ENCODE data around the gene GLB1L2.
"Not testable (repeated sequence)": the region's sequence is repeated elsewhere in the genome, so short reads cannot be mapped to it uniquely, and the experiment has no call there.

Gene GLB1L2, protein sequence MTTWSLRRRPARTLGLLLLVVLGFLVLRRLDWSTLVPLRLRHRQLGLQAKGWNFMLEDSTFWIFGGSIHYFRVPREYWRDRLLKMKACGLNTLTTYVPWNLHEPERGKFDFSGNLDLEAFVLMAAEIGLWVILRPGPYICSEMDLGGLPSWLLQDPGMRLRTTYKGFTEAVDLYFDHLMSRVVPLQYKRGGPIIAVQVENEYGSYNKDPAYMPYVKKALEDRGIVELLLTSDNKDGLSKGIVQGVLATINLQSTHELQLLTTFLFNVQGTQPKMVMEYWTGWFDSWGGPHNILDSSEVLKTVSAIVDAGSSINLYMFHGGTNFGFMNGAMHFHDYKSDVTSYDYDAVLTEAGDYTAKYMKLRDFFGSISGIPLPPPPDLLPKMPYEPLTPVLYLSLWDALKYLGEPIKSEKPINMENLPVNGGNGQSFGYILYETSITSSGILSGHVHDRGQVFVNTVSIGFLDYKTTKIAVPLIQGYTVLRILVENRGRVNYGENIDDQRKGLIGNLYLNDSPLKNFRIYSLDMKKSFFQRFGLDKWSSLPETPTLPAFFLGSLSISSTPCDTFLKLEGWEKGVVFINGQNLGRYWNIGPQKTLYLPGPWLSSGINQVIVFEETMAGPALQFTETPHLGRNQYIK

DNA sequence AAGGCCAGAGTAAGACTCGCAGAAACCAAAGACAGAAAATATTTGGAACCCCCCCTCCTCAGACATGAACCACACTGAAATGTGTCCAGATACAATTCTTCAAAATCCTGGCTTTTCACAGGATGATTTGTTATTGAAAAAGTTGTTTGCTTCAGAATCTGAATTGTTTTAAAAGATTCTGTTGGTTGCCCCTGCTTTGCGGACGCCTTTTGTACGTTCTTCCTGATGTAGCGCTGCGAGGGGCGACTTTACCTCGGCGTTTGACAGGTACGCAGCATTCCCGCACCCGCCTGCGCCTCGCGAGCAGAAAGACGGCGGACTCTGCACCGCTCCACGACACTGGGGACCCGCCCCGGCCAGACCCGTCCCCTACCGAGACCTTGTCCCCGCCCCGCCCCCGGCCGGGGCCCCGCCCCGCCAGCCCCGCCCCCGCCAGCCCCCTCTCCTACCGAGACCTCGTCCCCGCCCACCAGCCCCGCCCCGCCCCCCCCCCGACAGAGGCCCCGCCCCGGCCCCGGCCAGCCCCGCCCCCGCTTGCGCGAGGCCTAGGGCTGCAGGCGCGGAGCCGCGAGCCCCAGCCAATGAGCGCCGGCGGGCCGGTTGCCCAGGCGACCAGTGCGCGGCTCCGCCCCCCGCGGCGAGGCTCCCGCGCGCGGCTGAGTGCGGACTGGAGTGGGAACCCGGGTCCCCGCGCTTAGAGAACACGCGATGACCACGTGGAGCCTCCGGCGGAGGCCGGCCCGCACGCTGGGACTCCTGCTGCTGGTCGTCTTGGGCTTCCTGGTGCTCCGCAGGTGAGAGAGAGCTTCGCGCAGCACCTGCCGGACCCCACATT lies at the start of gene GLB1L2:
Gene GLB1L2 (plus strand): TSS at position 635 of the 835 bp plus-strand sequence. CDS start 74 bp downstream, at position 709.
- peak; percentile 19 for DNase-seq

GRCh38 chr11:134282121-134283045 lies 49.4 kb upstream of the GLB1L2 start:
- DNase-seq, result no peak

- no peak for DNase-seq
These were observed 48.1 kb upstream of the GLB1L2 start for GRCh38 chr11:134283461-134284230.

GRCh38 chr11:134284349-134284748 lies 47.4 kb upstream of the GLB1L2 start:
- DNase-seq, result not testable (repeated sequence)

GRCh38 chr11:134287561-134287960 lies 44.2 kb upstream of the GLB1L2 start:
- DNase-seq, result no peak

- DNase-seq, result no peak
These were observed 43.3 kb upstream of the GLB1L2 start for GRCh38 chr11:134288486-134288885.

DNA sequence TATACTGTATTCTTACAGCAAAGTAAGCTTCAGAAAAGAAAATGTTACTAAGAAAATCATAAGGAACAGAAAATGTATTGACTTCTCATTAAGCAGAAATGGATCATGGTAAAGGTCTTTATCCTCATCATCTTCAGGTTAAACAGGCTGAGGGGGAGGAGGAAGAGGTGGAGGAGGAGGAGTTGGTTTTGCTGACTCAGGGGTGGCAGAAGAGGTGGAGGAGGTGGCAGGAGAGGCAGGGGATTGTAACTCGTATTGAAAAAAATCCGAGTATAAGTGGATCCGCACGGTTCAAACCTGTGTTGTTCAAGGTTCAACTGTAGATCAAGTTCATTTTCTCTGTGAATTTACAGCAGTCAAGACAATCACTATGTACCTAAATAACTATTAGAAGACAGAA lies 42.6 kb upstream of the GLB1L2 start:
- no peak for DNase-seq

GRCh38 chr11:134289789-134290188 lies 42.0 kb upstream of the GLB1L2 start:
- DNase-seq, result no peak

GRCh38 chr11:134290646-134291045 lies 41.1 kb upstream of the GLB1L2 start:
- no peak for DNase-seq

DNA sequence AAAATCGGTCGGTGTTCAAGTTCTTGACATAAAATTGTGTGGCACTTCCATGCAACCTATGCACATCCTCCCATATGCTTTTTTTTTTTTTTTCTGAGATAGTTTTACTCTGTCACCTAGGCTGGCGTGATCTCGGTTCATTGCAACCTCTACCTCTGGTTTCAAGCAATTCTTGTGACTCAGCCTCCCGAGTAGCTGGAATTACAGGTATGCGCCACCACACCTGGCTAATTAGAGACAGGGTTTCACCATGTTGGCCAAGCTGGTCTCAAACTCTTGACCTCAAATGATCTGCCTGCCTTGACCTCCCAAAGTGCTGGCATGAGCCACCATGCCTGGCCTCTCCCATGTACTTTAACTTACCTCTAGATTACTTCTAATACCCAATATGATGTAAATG lies 40.6 kb upstream of the GLB1L2 start:
- no peak for DNase-seq

DNA sequence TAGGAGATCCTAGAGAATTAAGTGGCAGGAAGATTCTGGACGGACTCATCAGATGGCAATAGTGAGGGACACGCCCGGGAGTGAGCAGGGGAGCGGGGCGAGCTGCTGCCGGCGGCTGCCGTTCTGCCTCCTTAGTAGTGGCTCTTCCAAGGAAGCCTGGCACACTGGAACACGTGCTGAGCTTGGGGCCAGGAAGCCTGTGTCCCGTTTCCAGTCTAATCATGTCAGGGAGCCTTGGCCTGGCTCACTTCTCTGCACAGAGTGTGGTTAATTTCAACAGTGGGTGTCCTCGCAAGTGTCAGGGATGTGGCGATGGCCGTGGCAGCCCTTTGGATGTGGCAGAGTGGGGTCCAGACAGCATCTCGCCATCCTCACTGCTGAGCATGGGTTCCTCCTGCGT lies 39.1 kb upstream of the GLB1L2 start:
- no peak for DNase-seq

- DNase-seq, result no peak
These were observed 38.4 kb upstream of the GLB1L2 start for GRCh38 chr11:134293119-134294113.

DNA sequence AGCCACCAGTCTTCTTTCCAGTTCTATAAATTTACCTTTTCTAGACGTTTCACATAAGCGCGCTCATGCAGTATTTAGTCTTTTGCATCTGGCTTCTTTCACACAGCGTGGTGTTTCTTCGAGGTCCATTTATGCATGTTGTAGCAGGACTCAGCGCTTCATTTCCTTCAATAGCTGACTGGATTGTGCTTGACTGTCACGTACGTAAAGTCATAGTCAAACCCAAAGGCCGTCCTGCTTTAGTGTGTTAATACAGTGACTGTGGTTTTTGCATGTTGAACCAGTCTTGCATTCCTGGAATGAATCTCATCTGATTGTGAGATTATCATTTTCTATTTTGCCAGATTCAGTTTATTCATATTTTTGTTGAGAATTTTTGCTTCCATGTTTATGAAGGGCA lies 37.1 kb upstream of the GLB1L2 start:
- no peak for DNase-seq

GRCh38 chr11:134312223-134312622 lies 19.6 kb upstream of the GLB1L2 start:
- DNase-seq, result no peak

- no peak for DNase-seq
These were observed 19.0 kb upstream of the GLB1L2 start for GRCh38 chr11:134312807-134313206.

- no peak for DNase-seq
These were observed 18.4 kb upstream of the GLB1L2 start for GRCh38 chr11:134313379-134313778.

DNA sequence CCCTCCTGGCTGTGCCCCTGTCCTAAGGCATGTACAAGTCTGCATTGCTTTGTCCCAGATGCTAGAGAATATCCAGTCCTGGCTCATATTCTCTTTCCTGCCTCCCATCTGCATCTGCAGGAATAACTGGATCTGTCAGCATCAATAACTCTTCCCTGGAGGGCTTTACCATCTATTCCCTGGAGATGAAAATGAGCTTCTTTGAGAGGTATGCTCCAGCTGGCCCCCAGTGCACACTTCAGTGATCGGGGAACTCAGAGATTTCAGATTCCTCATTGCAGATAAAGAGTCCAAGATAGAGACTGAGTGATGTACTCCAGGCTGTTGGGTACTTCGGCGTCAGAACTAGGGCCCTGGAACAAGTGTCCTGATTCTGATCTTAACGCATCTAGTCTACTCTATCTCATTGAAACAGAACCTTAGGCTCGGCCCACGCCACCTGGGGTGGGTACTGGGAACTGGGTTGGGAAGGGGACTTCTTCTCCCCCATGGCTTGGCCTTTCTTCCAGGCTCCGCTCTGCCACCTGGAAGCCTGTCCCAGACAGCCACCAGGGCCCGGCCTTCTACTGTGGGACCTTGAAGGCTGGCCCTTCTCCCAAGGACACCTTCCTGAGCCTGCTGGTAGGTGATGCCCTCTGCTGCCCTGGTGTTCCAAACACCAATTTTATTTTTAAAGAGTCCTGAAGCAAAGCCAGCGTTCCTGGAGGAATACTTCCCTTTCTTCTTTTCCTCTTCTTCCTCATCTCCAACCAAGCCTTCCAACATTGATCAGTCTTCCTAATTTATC lies 17.8 kb upstream of the GLB1L2 start:
- no peak for DNase-seq

GRCh38 chr11:134317103-134317502 lies 14.7 kb upstream of the GLB1L2 start:
- no peak for DNase-seq

DNA sequence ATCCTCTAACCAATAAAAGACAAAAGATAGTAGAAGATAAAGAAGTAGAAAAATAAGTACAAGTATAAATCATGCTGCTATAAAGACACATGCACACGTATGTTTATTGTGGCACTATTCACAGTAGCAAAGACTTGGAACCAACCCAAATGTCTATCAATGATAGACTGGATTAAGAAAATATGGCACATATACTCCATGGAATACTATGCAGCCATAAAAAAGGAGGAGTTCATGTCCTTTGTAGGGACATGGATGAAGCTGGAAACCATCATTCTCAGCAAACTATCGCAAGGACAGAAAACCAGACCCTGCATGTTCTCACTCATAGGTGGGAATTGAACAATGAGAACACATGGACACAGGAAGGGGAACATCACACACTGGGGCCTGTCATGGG lies 10.4 kb upstream of the GLB1L2 start:
- not testable (repeated sequence) for DNase-seq

Data from DMS 273 treated with DMSO at 0.1 percent for 48 hours (cell line).